IPS-11a (cell line): ENCODE results near the gene SLC16A12.
"Not testable (repeated sequence)": the region's sequence is repeated elsewhere in the genome, so short reads cannot be mapped to it uniquely, and the experiment has no call there.

ENCODE experiments used
- H3K4me3 ChIP-seq: one replicate; pipeline ENCODE4 v1.5.1; 2013; ENCODE audit warnings: low read depth, low read length, control low read depth

Gene SLC16A12

GRCh38 chr10:89475125-89475524 lies 60.3 kb downstream of the SLC16A12 start:
- H3K4me3 ChIP-seq, result no peak overlapping the region

DNA sequence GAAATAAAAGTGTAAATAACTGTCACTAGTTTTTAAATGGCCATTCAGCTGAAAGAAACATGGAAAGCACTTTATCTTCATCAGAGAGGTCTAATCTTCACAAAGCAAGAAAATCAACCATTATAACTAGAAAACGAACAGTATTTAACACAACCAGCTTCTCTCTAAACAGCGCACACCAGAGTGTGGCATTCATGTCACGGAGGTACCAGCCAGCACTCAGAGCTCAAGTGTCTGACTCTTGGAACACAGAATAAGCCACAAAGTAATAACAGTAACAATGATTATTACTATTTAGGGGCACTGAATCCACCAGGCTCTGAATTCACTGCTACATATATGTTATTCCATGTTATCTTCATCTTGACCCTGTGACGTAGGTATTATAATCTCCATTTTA lies 60.9 kb downstream of the SLC16A12 start:
- no peak overlapping the region for H3K4me3 ChIP-seq

DNA sequence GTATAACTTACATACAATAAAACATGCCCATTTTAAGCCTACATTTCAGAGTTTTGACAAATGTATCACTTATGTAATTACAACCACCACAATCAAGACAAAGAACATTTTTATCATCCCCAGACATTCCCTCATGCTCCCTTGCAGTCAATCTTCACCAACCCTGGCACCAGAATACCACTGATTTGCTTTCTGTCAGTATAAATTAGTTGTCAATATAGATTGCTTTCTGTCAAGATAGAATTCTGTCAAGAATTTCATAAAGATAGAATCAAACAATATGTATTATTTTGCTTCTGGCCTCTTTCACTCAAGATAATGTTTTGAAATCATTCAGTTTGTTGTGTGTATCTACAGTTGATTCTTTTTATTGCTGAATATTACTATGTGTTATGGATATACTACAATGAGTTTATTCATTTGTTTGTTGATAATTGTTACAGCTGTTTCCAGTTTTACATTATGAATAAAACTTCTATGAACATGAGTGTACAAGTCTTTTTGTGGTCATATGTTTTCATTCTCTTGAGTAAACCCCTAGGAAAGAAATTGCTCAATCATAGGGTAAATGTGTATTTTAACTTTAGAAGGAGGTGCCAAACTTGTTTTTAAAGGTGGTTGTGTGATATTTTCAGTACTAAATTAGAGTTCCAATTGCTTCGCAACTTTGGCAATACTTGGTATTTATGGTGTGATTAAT lies 64.1 kb downstream of the SLC16A12 start:
- H3K4me3 ChIP-seq, result no peak overlapping the region

- no peak overlapping the region for H3K4me3 ChIP-seq
These were observed 64.8 kb downstream of the SLC16A12 start for GRCh38 chr10:89470628-89471027.

- no peak overlapping the region for H3K4me3 ChIP-seq
These were observed 65.9 kb downstream of the SLC16A12 start for GRCh38 chr10:89469517-89469916.

DNA sequence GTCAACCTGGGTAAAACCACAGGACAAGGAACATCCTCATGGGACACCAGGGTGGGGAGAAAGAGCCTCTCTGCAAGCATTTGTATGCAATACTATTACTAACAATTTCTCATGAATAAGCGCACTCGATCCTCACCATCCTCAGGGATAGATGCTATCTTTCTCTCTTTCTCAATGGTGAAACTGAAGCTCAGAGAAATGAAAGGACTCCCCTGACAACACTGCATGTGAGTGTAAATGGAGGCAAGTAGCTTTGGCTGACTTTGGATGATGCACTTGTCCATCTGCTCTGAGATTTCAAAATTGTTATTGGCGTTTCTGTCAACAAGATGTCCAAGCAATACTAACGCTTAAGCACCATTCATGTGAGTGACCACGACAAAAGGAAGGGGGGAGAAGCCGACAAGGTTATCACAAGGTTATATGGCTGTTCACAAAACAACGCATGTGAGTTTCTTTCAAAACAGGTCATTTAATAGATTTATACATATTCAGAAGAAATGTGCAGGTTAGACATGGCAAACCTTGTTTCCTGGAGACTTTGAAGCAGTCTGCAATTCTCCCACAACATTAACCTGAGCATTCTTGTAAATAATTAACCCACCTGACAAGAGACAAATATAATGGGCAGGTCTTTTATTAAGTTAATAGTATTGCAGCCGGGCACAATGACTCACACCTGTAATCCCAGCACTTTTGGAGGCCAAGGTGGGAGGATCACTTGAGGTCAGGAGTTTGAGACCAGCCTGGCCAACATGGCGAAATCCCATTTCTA lies 67.0 kb downstream of the SLC16A12 start:
- no peak overlapping the region for H3K4me3 ChIP-seq

DNA sequence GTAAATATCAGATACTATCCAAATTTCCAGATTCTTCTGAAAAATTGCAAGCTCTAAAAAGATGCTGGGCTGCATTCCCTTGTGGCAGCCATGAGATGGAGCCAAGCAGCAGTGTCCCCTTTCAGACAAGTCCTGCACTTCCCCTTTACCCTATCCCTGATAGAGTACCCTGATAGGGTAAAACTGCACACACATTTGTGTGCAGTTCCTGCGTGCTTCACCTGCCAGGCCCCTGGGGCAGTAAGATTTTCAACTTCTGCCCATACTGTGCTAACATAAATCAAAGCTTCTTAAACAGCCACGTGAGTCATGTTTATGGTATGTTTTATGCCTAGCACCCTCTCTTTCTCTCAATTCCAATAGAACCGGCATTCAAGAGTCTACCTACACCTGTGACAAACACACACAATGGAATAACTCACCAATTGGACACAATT lies 68.8 kb downstream of the SLC16A12 start:
- no peak overlapping the region for H3K4me3 ChIP-seq

- H3K4me3 ChIP-seq, result no peak overlapping the region
These were observed 70.2 kb downstream of the SLC16A12 start for GRCh38 chr10:89465196-89465595.

GRCh38 chr10:89463846-89464537 lies 71.4 kb downstream of the SLC16A12 start:
- no peak overlapping the region for H3K4me3 ChIP-seq

- H3K4me3 ChIP-seq, result no peak overlapping the region
These were observed 76.6 kb downstream of the SLC16A12 start for GRCh38 chr10:89458784-89459183.

DNA sequence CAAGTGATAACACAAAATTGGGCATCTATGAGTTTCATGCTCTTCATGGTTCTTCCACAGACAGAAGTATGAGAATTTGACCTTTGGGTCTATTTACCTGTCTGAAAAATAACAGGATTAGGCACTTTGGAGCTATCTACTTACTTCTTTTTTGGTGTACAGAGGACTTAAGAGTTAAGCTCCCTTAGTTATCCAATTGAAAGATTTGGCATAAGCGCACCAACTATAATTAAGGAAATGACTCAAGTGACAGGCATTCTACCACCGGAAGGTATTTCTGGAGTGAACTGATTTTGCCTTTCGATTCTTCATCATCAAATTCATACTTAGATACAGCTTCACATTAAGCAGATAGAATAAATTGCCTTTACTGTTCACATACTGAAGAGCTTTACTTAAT lies 77.1 kb downstream of the SLC16A12 start:
- no peak overlapping the region for H3K4me3 ChIP-seq

GRCh38 chr10:89454561-89455347 lies 80.6 kb downstream of the SLC16A12 start:
- no peak overlapping the region for H3K4me3 ChIP-seq

DNA sequence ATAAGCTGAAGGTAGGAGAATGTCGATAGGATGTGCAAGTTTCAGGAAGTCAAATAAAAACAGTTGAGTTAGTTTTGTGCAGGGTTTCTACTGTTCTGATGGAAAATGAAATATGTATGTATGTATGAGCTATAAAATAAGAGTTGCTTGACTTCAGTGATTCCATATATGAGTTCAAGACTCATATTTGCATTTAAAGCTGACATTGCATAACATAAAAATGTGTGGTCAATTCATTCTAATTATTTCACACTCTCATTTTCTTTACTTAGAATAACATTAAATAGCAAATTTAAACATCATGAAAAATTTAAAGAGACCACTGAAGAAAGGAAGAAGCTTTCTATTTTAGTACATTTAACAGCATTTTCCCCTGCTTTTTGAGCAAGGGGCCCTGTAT lies 83.2 kb downstream of the SLC16A12 start:
- no peak overlapping the region for H3K4me3 ChIP-seq

DNA sequence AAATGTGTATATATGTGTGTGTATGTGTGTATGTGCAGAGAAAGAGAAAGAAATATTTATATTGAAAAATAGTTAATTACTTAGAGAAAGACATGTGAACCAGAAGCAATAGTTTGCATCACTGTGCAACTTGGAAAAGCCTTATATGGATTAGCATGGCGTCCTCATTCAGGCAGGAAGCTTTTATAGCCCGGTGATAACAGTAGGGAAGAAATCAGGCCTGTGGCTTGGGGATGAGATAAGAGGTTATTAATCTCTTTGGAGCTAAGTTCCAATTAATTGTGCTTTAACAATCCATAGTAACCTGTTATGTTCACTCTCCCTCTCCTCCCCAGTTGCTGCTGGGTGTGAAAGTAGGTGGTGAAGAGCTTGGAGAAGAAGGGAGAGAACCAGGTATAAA lies 84.5 kb downstream of the SLC16A12 start:
- no peak overlapping the region for H3K4me3 ChIP-seq

GRCh38 chr10:89444819-89445218 lies 90.6 kb downstream of the SLC16A12 start:
- not testable (repeated sequence) for H3K4me3 ChIP-seq

DNA sequence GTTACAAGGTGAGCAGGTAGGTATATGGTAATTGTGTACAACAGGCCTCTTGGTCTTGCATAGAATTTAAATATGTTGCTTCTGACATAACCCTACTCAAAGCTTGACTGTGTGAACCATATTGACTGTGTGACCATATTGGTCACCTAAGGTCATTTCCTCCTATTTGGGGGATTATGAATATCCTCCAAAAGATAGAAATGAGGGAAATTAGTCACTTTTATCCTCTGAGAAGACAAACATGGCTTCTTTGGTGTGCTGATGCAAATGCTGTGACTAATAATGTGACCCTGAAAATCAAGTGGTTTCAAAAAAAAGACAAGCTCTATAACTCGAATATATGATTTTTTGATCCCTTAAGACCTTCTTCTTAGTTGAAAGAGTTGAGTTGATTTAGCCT lies 93.1 kb downstream of the SLC16A12 start:
- H3K4me3 ChIP-seq, result no peak overlapping the region

DNA sequence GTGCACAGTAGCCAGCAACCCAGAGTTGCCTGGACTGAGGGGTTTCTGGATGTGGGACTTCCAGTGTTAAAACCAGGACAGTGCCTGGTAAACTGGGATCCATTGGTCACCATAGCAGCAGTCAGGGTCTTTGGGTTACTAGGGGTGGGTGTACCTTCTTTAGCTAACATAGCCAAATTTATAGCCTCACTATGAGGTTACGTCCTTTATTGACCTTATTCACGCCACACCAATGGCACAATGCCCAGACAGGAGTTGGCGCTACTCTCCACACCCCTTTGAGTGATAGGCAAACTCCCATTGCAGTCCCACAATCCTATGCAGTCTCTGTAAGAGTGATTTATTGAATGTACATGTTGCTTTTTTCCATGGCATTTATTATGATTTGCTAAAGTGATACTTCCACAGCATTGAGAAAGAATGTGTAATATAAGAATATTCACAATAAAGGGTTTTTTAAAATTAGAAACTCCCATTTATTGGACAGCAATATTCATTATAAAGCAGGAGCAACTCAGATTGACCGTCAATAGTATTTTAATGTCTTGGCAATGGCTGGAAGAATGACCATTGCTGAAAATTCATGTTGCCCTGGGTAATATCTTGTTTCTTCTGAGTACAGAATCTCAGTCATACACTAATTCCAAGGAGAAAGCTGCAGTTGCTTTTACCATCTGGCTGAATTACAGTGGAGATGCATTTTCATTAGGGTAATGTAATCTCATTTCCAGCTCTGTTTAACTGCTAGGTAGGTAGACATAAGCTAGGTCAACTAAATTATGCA lies 95.0 kb downstream of the SLC16A12 start:
- no peak overlapping the region for H3K4me3 ChIP-seq

DNA sequence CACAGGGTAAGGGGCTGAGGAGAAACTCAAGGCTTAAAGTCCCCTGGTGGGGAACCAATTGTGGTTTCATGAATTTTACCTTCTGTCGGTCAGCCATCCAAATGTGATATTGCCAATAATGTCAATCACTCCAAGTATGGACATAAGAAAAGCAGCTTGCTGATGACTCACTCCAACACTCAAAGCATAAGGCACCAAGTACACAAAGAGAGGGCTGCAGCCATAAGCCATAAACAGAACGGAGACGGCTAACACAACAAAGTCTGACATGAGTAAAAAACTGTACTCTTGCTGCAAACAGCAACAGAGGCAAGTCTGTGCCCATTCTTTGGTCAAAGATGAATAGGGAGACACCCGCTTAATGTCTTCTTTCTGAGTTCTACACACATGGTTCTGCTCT lies 96.9 kb downstream of the SLC16A12 start:
- no peak overlapping the region for H3K4me3 ChIP-seq

- no peak overlapping the region for H3K4me3 ChIP-seq
These were observed 103.4 kb downstream of the SLC16A12 start for GRCh38 chr10:89431977-89432376.

DNA sequence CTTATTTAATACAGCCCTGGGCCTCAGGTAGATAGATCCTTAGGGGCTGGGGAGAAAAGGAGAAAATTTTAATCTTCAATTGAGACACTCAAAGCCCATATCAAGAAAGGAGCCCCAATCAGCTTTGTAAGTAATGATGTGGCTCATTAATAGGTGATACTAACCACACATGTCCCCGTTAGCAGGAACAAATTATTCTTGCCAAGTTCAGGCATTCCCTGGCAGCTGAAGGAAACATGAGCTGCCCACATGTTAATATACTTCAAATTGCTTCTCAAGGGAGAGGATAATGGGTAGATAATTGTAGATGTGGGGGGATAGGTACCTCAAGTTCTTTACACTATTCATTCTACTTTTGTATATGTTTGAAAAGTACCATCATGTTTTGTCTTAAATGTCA lies 106.5 kb downstream of the SLC16A12 start:
- no peak overlapping the region for H3K4me3 ChIP-seq
